Mesenchymal stem cell (in vitro differentiated cells and primary cell): Measurements from ENCODE around the gene GNB3. TPM values are rescaled to one million over a fixed set of nuclear protein-coding genes. Genes with fewer than 3 reads are reported as not detected.

Experiments
- DNase-seq: peaks from one replicate; pipeline ENCODE4 v3.0.0-alpha.2; 2013
- H2AFZ ChIP-seq: one replicate; pipeline ENCODE4 v1.6.1; 2013; ENCODE audit warnings: low read depth, mild to moderate bottlenecking, control low read depth, inconsistent platforms, low read length, moderate library complexity
- H2AK5ac ChIP-seq: 2 replicates; pipeline ENCODE4 v1.6.1; 2013; ENCODE audit warnings: low read length, moderate library complexity, mild to moderate bottlenecking, inconsistent platforms; ENCODE audit not compliant: severe bottlenecking
- H2BK120ac ChIP-seq: one replicate; pipeline ENCODE4 v1.6.1; 2013; ENCODE audit warnings: low read depth, mild to moderate bottlenecking, inconsistent platforms, low read length, moderate library complexity
- H2BK12ac ChIP-seq, 2 experiments: one replicate each; pipeline ENCODE4 v1.6.1; 2013; ENCODE audit warnings: inconsistent platforms in 2 of 2, low read length in 2 of 2, mild to moderate bottlenecking in 2 of 2, moderate library complexity in 2 of 2, control low read depth in 1 of 2
- H2BK15ac ChIP-seq: one replicate; pipeline ENCODE4 v1.6.1; 2013; ENCODE audit warnings: mild to moderate bottlenecking, low read depth, inconsistent platforms; ENCODE audit not compliant: poor library complexity, severe bottlenecking
- H2BK5ac ChIP-seq: 2 replicates; pipeline ENCODE4 v1.6.1; 2013; ENCODE audit warnings: low read depth, mild to moderate bottlenecking, low read length, control low read depth, inconsistent platforms; ENCODE audit not compliant: poor library complexity, severe bottlenecking
- H3K14ac ChIP-seq, 2 experiments: one replicate each; pipeline ENCODE4 v1.6.1; 2013; ENCODE audit warnings: inconsistent platforms in 2 of 2, low read length in 2 of 2, control low read depth in 1 of 2, mild to moderate bottlenecking in 1 of 2, moderate library complexity in 1 of 2
- H3K18ac ChIP-seq, 2 experiments: one replicate each; pipeline ENCODE4 v1.6.1; 2013; ENCODE audit warnings: inconsistent platforms in 2 of 2, low read length in 2 of 2, control low read depth in 1 of 2, low read depth in 1 of 2, mild to moderate bottlenecking in 1 of 2
- H3K23ac ChIP-seq, 2 experiments: one replicate each; pipeline ENCODE4 v1.6.1; 2013; ENCODE audit warnings: inconsistent platforms in 2 of 2, low read length in 2 of 2, mild to moderate bottlenecking in 2 of 2, moderate library complexity in 2 of 2, control low read depth in 1 of 2
- H3K27ac ChIP-seq: 2 replicates; pipeline ENCODE4 v1.5.1; 2013; ENCODE audit warnings: mild to moderate bottlenecking, moderate library complexity, low read length, control low read depth, inconsistent platforms; ENCODE audit not compliant: poor library complexity, severe bottlenecking
- H3K27me3 ChIP-seq, 2 experiments: 2 replicates each; pipeline versions ENCODE4 v1.6.1 to v1.7.0; 2013; ENCODE audit warnings: low read length in 2 of 2, mild to moderate bottlenecking in 2 of 2, moderate library complexity in 2 of 2, control low read depth in 1 of 2, inconsistent platforms in 1 of 2; ENCODE audit not compliant: control insufficient read depth in 1 of 2, insufficient read depth in 1 of 2
- H3K36me3 ChIP-seq, 2 experiments: 2 replicates each; pipeline versions ENCODE4 v1.6.1 to v1.7.0; 2013; ENCODE audit warnings: low read length in 2 of 2, control low read depth in 1 of 2, inconsistent platforms in 1 of 2, low read depth in 1 of 2, mild to moderate bottlenecking in 1 of 2; ENCODE audit not compliant: insufficient read depth in 2 of 2, control insufficient read depth in 1 of 2
- H3K4ac ChIP-seq, 2 experiments: one replicate each; pipeline ENCODE4 v1.6.1; 2013; ENCODE audit warnings: inconsistent platforms in 2 of 2, low read length in 2 of 2, mild to moderate bottlenecking in 2 of 2, moderate library complexity in 2 of 2, control low read depth in 1 of 2, low read depth in 1 of 2
- H3K4me1 ChIP-seq: 2 replicates; pipeline ENCODE4 v1.6.1; 2013; ENCODE audit warnings: low read depth, low read length, control low read depth; ENCODE audit not compliant: control insufficient read depth, insufficient read depth
- H3K4me2 ChIP-seq: 2 replicates; pipeline ENCODE4 v1.6.1; 2013; ENCODE audit warnings: low read length, mild to moderate bottlenecking, inconsistent platforms; ENCODE audit not compliant: poor library complexity, severe bottlenecking
- H3K4me3 ChIP-seq, 2 experiments: 2 replicates each; pipeline versions ENCODE4 v1.5.1 to v1.7.0; 2013; ENCODE audit warnings: low read length in 2 of 2, mild to moderate bottlenecking in 2 of 2, control low read depth in 1 of 2, low read depth in 1 of 2; ENCODE audit not compliant: insufficient read depth in 1 of 2
- H3K79me1 ChIP-seq: replicated peaks from 2 replicates; pipeline ENCODE4 v1.6.1; 2013; ENCODE audit warnings: mild to moderate bottlenecking, control low read depth, low read length, inconsistent platforms; ENCODE audit not compliant: poor library complexity, severe bottlenecking
- H3K9ac ChIP-seq: 2 replicates; pipeline ENCODE4 v1.7.0; 2013; ENCODE audit warnings: mild to moderate bottlenecking, low read length, moderate library complexity
- H3K9me3 ChIP-seq: 2 replicates; pipeline ENCODE4 v1.7.0; 2013; ENCODE audit warnings: mild to moderate bottlenecking, low read length; ENCODE audit not compliant: control insufficient read depth
- H4K8ac ChIP-seq: one replicate; pipeline ENCODE4 v1.6.1; 2013; ENCODE audit warnings: inconsistent platforms, mild to moderate bottlenecking, low read length, moderate library complexity
- H4K91ac ChIP-seq: one replicate; pipeline ENCODE4 v1.6.1; 2013; ENCODE audit warnings: mild to moderate bottlenecking, low read length, inconsistent platforms
- WGBS: methylation state at CpG from one replicate; pipeline ENCODE4 v1.1.7; 2013; ENCODE audit warnings: mixed read lengths; 5-methylcytosine and 5-hydroxymethylcytosine counted together
- polyA plus RNA-seq, 2 experiments: library from polyadenylated mRNA; stranded (reverse); fragments of 200-250 nt; gene quantifications; one replicate each; pipeline ENCODE4 v1.2.3, GENCODE V29; 2013

The GNB3 gene
- 6.0 TPM for polyA plus RNA-seq (2013, experiment 1 of 2)
- 6.0 TPM for polyA plus RNA-seq (2013, experiment 2 of 2)

GRCh38 chr12:6840761-6841515 is at the start of gene GNB3:
Gene GNB3, plus strand, starts transcription at chr12:6840925. Its CDS starts 363 bp downstream, at chr12:6841288.
- H3K4me1 ChIP-seq, result no peaks in the 10 kb centered on the region
- no peak within 1 kb of the TSS for H3K4me3 ChIP-seq
- H3K14ac ChIP-seq, result no peak within 1 kb of the TSS
- no peak for DNase-seq
- H2BK15ac ChIP-seq, result no peak within 1 kb of the TSS
- H3K79me1 ChIP-seq, result peaks cover 25% of the 10 kb centered on the region
- no peak within 1 kb of the TSS for H3K4me2 ChIP-seq
- H3K36me3 ChIP-seq, result peaks cover 85 to 87% of the 10 kb centered on the region in 2 experiments
- no peak within 1 kb of the TSS for H2BK12ac ChIP-seq
- H2BK5ac ChIP-seq, result no peak within 1 kb of the TSS
- H2BK120ac ChIP-seq, result no peak within 1 kb of the TSS
- no peak within 1 kb of the TSS for H3K4ac ChIP-seq
- 91% methylated on average over 23 of the region's 24 CpGs for WGBS
- H3K27ac ChIP-seq, result no peak within 1 kb of the TSS
- no peak within 1 kb of the TSS for H3K23ac ChIP-seq
- H3K27me3 ChIP-seq, result no peaks in the 10 kb centered on the region
- H3K18ac ChIP-seq, result no peak within 1 kb of the TSS
- H2AFZ ChIP-seq, result no peak within 1 kb of the TSS
- no peaks in the 10 kb centered on the region for H3K9me3 ChIP-seq
- no peak within 1 kb of the TSS for H4K8ac ChIP-seq
- H4K91ac ChIP-seq, result no peak within 1 kb of the TSS
- no peak within 1 kb of the TSS for H3K9ac ChIP-seq
- no peak within 1 kb of the TSS for H2AK5ac ChIP-seq

GRCh38 chr12:6791931-6792520 is 48.7 kb upstream of the GNB3 start:
- H2BK5ac ChIP-seq, result no peak overlapping the region
- no peaks in the 10 kb centered on the region for H3K36me3 ChIP-seq
- H3K18ac ChIP-seq, result peak overlapping the region in 1 of 2 experiments; percentile 83
- no peak overlapping the region for H3K4me3 ChIP-seq
- H4K8ac ChIP-seq, result peak overlapping the region; percentile 74
- H4K91ac ChIP-seq, result no peak overlapping the region
- no peak overlapping the region for H2AFZ ChIP-seq
- H3K4me1 ChIP-seq, result peaks cover 11% of the 10 kb centered on the region
- H3K4me2 ChIP-seq, result no peak overlapping the region
- H2BK120ac ChIP-seq, result no peak overlapping the region
- H3K27ac ChIP-seq, result no peak overlapping the region
- no peak overlapping the region for H2BK15ac ChIP-seq
- H3K4ac ChIP-seq, result peak overlapping the region in 1 of 2 experiments; percentile 24
- no peak for DNase-seq
- H2AK5ac ChIP-seq, result no peak overlapping the region
- peaks cover 14 to 47% of the 10 kb centered on the region in 2 experiments for H3K27me3 ChIP-seq
- no peaks in the 10 kb centered on the region for H3K9me3 ChIP-seq
- no peak overlapping the region for H3K14ac ChIP-seq
- no peaks in the 10 kb centered on the region for H3K79me1 ChIP-seq
- H3K9ac ChIP-seq, result no peak overlapping the region
- H3K23ac ChIP-seq, result no peak overlapping the region
- peak overlapping the region in 1 of 2 experiments; percentile 49 for H2BK12ac ChIP-seq
- 93% methylated on average over 8 of the region's 13 CpGs for WGBS

GRCh38 chr12:6792522-6793201 is 48.1 kb upstream of the GNB3 start:
- H3K36me3 ChIP-seq, result no peaks in the 10 kb centered on the region
- H2AK5ac ChIP-seq, result no peak overlapping the region
- peak; percentile 21 for DNase-seq
- peaks cover 15 to 52% of the 10 kb centered on the region in 2 experiments for H3K27me3 ChIP-seq
- H3K23ac ChIP-seq, result no peak overlapping the region
- peak overlapping the region; percentile 60 for H2AFZ ChIP-seq
- peak overlapping the region in 1 of 2 experiments; percentile 47 for H2BK12ac ChIP-seq
- H4K8ac ChIP-seq, result peak overlapping the region; percentile 69
- no peak overlapping the region for H3K27ac ChIP-seq
- H3K9ac ChIP-seq, result no peak overlapping the region
- H2BK5ac ChIP-seq, result no peak overlapping the region
- WGBS, result 37% methylated on average over 12 of the region's 12 CpGs
- H3K79me1 ChIP-seq, result no peaks in the 10 kb centered on the region
- no peak overlapping the region for H3K4me2 ChIP-seq
- peak overlapping the region in 1 of 2 experiments; percentile 76 for H3K4ac ChIP-seq
- H3K9me3 ChIP-seq, result no peaks in the 10 kb centered on the region
- peaks cover 11% of the 10 kb centered on the region for H3K4me1 ChIP-seq
- peak overlapping the region; percentile 68 for H2BK15ac ChIP-seq
- H3K18ac ChIP-seq, result peak overlapping the region; percentile 23 to 83
- H4K91ac ChIP-seq, result peak overlapping the region; percentile 46
- no peak overlapping the region for H3K4me3 ChIP-seq
- no peak overlapping the region for H2BK120ac ChIP-seq
- no peak overlapping the region for H3K14ac ChIP-seq

- H3K4me1 ChIP-seq, result peaks cover 8% of the 10 kb centered on the region
- 82% methylated on average over 1 of the region's 2 CpGs for WGBS
Measured at GRCh38 chr12:6795088-6795487, 45.6 kb upstream of the GNB3 start.

More at GRCh38 chr12:6795088-6795487, 45.6 kb upstream of the GNB3 start:
- no peak overlapping the region for H3K4ac ChIP-seq
- no peak overlapping the region for H3K4me3 ChIP-seq
- no peak overlapping the region for H2BK15ac ChIP-seq
- H3K9ac ChIP-seq, result no peak overlapping the region
- no peaks in the 10 kb centered on the region for H3K79me1 ChIP-seq
- H3K23ac ChIP-seq, result no peak overlapping the region
- H3K14ac ChIP-seq, result no peak overlapping the region
- H3K27me3 ChIP-seq, result peaks cover 15 to 55% of the 10 kb centered on the region in 2 experiments
- no peak overlapping the region for H3K18ac ChIP-seq
- no peak overlapping the region for H2BK120ac ChIP-seq
- H3K36me3 ChIP-seq, result no peaks in the 10 kb centered on the region
- no peak overlapping the region for H2AFZ ChIP-seq
- no peak for DNase-seq
- no peak overlapping the region for H3K4me2 ChIP-seq
- no peak overlapping the region for H2AK5ac ChIP-seq
- H3K27ac ChIP-seq, result no peak overlapping the region
- no peak overlapping the region for H2BK12ac ChIP-seq
- H4K91ac ChIP-seq, result no peak overlapping the region
- H2BK5ac ChIP-seq, result no peak overlapping the region
- H4K8ac ChIP-seq, result no peak overlapping the region
- no peaks in the 10 kb centered on the region for H3K9me3 ChIP-seq
